IMR-90 (cell line): ENCODE data around the gene FADS1. TPM values are rescaled to one million over a fixed set of nuclear protein-coding genes. Genes with fewer than 3 reads are reported as not detected.

ENCODE experiments used
- ATAC-seq: fragments of 200-7000 bp; cut with Tn5 transposase; 2 replicates; pipeline ENCODE4 v1.9.1; 2020; ENCODE audit warnings: low read depth, mild to moderate bottlenecking, moderate library complexity
- BruUV-seq: library from RNA; stranded (reverse); fragments of 400-500 nt; replicated peaks from 2 replicates; lab custom pipeline; 2021; lab: Mats Ljungman, UMichigan
- CTCF ChIA-PET: fragments of 300-600 bp; formaldehyde crosslinking; extraction: SDS; loops from one replicate; lab custom pipeline; 2021; ENCODE audit warnings: antibody characterized with exemption; lab: Yijun Ruan, JAX
- POLR2A ChIA-PET: fragments of 300-600 bp; sonication (Branson Sonifier 250); formaldehyde crosslinking; loops from one replicate; lab custom pipeline; 2022; ENCODE audit warnings: antibody characterized with exemption; ENCODE audit not compliant: unreplicated experiment; lab: Charles Lee
- DNase-seq: peaks from one replicate; pipeline ENCODE4 v3.0.0; 2013
- H2AFZ ChIP-seq: replicated peaks from 2 replicates; pipeline ENCODE3; 2013; ENCODE audit warnings: low read length, mild to moderate bottlenecking; ENCODE audit not compliant: poor library complexity
- H2AK5ac ChIP-seq: 2 replicates; pipeline ENCODE4 v1.6.1; 2013; ENCODE audit warnings: low read depth, low read length, inconsistent platforms
- H2AK9ac ChIP-seq: replicated peaks from 2 replicates; pipeline ENCODE3; 2013; ENCODE audit warnings: mild to moderate bottlenecking, low read depth, low read length, moderate library complexity; ENCODE audit not compliant: poor library complexity
- H2BK120ac ChIP-seq: 2 replicates; pipeline ENCODE4 v1.6.1; 2013; ENCODE audit warnings: low read depth, low read length, inconsistent platforms
- H2BK15ac ChIP-seq: 3 replicates; pipeline ENCODE4 v1.6.1; 2013; ENCODE audit warnings: low read depth, low read length, inconsistent platforms
- H2BK20ac ChIP-seq: 2 replicates; pipeline ENCODE4 v1.6.1; 2013; ENCODE audit warnings: low read depth, mild to moderate bottlenecking, inconsistent platforms, low read length, moderate library complexity
- H2BK5ac ChIP-seq: 2 replicates; pipeline ENCODE4 v1.6.1; 2013; ENCODE audit warnings: mild to moderate bottlenecking, low read depth, low read length, inconsistent platforms; ENCODE audit not compliant: poor library complexity, severe bottlenecking
- H3K14ac ChIP-seq: replicated peaks from 2 replicates; pipeline ENCODE4 v1.6.1; 2013; ENCODE audit warnings: low read depth, low read length, inconsistent platforms
- H3K18ac ChIP-seq: 2 replicates; pipeline ENCODE4 v1.6.1; 2013; ENCODE audit warnings: low read depth, low read length, control low read depth
- H3K23ac ChIP-seq: 2 replicates; pipeline ENCODE4 v1.6.1; 2013; ENCODE audit warnings: low read depth, low read length, inconsistent platforms
- H3K27ac ChIP-seq: 2 replicates; pipeline ENCODE4 v1.5.1; 2013; ENCODE audit warnings: mild to moderate bottlenecking, control low read depth, low read length; ENCODE audit not compliant: insufficient read depth
- H3K27me3 ChIP-seq: 2 replicates; pipeline ENCODE4 v1.6.1; 2013; ENCODE audit warnings: low read length; ENCODE audit not compliant: control insufficient read depth, insufficient read depth
- H3K36me3 ChIP-seq: 2 replicates; pipeline ENCODE4 v1.6.1; 2013; ENCODE audit warnings: low read length, mixed read lengths; ENCODE audit not compliant: control insufficient read depth, insufficient read depth
- H3K4ac ChIP-seq: 2 replicates; pipeline ENCODE4 v1.6.1; 2013; ENCODE audit warnings: low read depth, low read length, inconsistent platforms
- H3K4me1 ChIP-seq: 2 replicates; pipeline ENCODE4 v1.6.1; 2013; ENCODE audit warnings: low read length, mixed read lengths; ENCODE audit not compliant: control insufficient read depth, insufficient read depth
- H3K4me2 ChIP-seq: 2 replicates; pipeline ENCODE4 v1.6.1; 2013; ENCODE audit warnings: low read depth, mild to moderate bottlenecking, control low read depth, low read length, moderate library complexity
- H3K4me3 ChIP-seq: 2 replicates; pipeline ENCODE4 v1.5.1; 2013; ENCODE audit warnings: low read depth, mild to moderate bottlenecking, control low read depth, low read length, moderate library complexity; ENCODE audit not compliant: insufficient read depth
- H3K56ac ChIP-seq: 2 replicates; pipeline ENCODE4 v1.6.1; 2013; ENCODE audit warnings: low read length, inconsistent platforms; ENCODE audit not compliant: insufficient read depth; ENCODE audit errors: extremely low read depth
- H3K79me1 ChIP-seq, 2 experiments: 2 replicates each; pipeline ENCODE4 v1.6.1; 2013; ENCODE audit warnings: low read length in 2 of 2, inconsistent platforms in 1 of 2, low read depth in 1 of 2
- H3K9ac ChIP-seq: 2 replicates; pipeline ENCODE4 v1.6.1; 2013; ENCODE audit warnings: low read depth, low read length, control low read depth
- H3K9me1 ChIP-seq: 2 replicates; pipeline ENCODE4 v1.6.1; 2013; ENCODE audit warnings: low read length, inconsistent platforms; ENCODE audit not compliant: insufficient read depth
- H3K9me3 ChIP-seq: 2 replicates; pipeline ENCODE4 v1.6.1; 2013; ENCODE audit warnings: low read length; ENCODE audit not compliant: control insufficient read depth, insufficient read depth
- H4K20me1 ChIP-seq: 2 replicates; pipeline ENCODE4 v1.6.1; 2013; ENCODE audit warnings: low read length, inconsistent platforms; ENCODE audit not compliant: insufficient read depth
- H4K5ac ChIP-seq: 2 replicates; pipeline ENCODE4 v1.6.1; 2013; ENCODE audit warnings: mild to moderate bottlenecking, low read depth, low read length, control low read depth
- H4K8ac ChIP-seq, 2 experiments: 2 replicates each; pipeline ENCODE4 v1.6.1; 2013; ENCODE audit warnings: low read depth in 2 of 2, low read length in 2 of 2, control low read depth in 1 of 2, inconsistent platforms in 1 of 2
- H4K91ac ChIP-seq: 2 replicates; pipeline ENCODE4 v1.6.1; 2013; ENCODE audit warnings: low read depth, low read length, inconsistent platforms; ENCODE audit not compliant: insufficient read depth
- CEBPB ChIP-seq: IDR thresholded peaks from 2 replicates; pipeline ENCODE4 v1.6.1; 2012; ENCODE audit warnings: low read depth, low read length, improper control_type of control experiment
- FOS ChIP-seq: fragments of 150-350 bp; IDR thresholded peaks from 2 replicates; pipeline ENCODE4 v1.6.1; 2016; ENCODE audit warnings: low read depth, low read length
- MAFK ChIP-seq: IDR thresholded peaks from 2 replicates; pipeline ENCODE4 v1.6.1; 2012; ENCODE audit warnings: low read depth, low read length, improper control_type of control experiment
- POLR2A ChIP-seq: IDR thresholded peaks from 2 replicates; pipeline ENCODE4 v1.6.1; 2012; ENCODE audit warnings: mild to moderate bottlenecking, low read depth, low read length
- SMC3 ChIP-seq: fragments of 150-350 bp; IDR thresholded peaks from 2 replicates; pipeline ENCODE4 v1.6.1; 2016; ENCODE audit warnings: low read depth, mild to moderate bottlenecking, antibody characterized with exemption, low read length, moderate library complexity
- WGBS, 2 experiments: methylation state at CpG; one replicate each; pipeline versions ENCODE4 v1.1.5 to v1.1.7; 2013; ENCODE audit warnings: missing lambda C conversion rate in 2 of 2; ENCODE audit not compliant: insufficient read length in 1 of 2; ENCODE audit errors: extremely low coverage in 2 of 2; 5-methylcytosine and 5-hydroxymethylcytosine counted together
- dilution Hi-C: fragments of 300-500 bp; cut with HindIII; formaldehyde crosslinking; loops from one replicate; pipeline ENCODE4 v1.14.3; 2018; ENCODE audit warnings: low sequenced_read_pairs; ENCODE audit not compliant: unreplicated experiment
- in situ Hi-C: fragments of 300-500 bp; cut with MboI; formaldehyde crosslinking; loops from 3 replicates; pipeline ENCODE4 v1.14.3; 2019; ENCODE audit warnings: low sequenced_read_pairs, inconsistent platforms, mixed read lengths
- intact Hi-C: fragments of 100-400 bp; cut with micrococcal nuclease; formaldehyde crosslinking; loops from 2 replicates; pipeline ENCODE4 v1.10.0; 2022
- polyA plus RNA-seq, 3 experiments: library from polyadenylated mRNA; depleted of rRNA; stranded (reverse); fragments of >200 nt; gene quantifications; 2 replicates each; pipeline ENCODE4 v1.2.3, GENCODE V29; 2012; ENCODE audit warnings: low replicate concordance in 1 of 3
- total RNA-seq: library from RNA; depleted of rRNA; stranded (reverse); fragments of >200 nt; gene quantifications from 2 replicates; pipeline ENCODE4 v1.2.3, GENCODE V29; 2012

The FADS1 gene
- total and polyA plus RNA-seq, 2 of the 4 experiments (the other 2 are of a cell fraction): 16.3 to 18.4 TPM

- Histone ChIP-seq H3K4me3 (no peak overlapping the region), H2AFZ (no peak overlapping the region), H2BK20ac (no peak overlapping the region), H3K56ac (no peak overlapping the region), H4K8ac (no peak overlapping the region), H2AK5ac (no peak overlapping the region; the same call in 1 of the 2 replicates), H2AK9ac (no peak overlapping the region), H4K20me1 (no peaks in the 10 kb centered on the region), H2BK5ac (no peak overlapping the region), H3K4me1 (peaks cover 10% of the 10 kb centered on the region), H3K9ac (no peak overlapping the region), H3K9me1 (no peaks in the 10 kb centered on the region), H2BK15ac (no peak overlapping the region), H3K4ac (no peak overlapping the region), H3K4me2 (no peak overlapping the region), H3K9me3 (no peaks in the 10 kb centered on the region), H4K91ac (no peak overlapping the region), H3K79me1 (no peaks in the 10 kb centered on the region), H2BK120ac (no peak overlapping the region), H3K27me3 (no peaks in the 10 kb centered on the region), H3K27ac (no peak overlapping the region), H3K23ac (no peak overlapping the region), H3K36me3 (no peaks in the 10 kb centered on the region), H4K5ac (no peak overlapping the region), H3K14ac (no peak overlapping the region), H3K18ac (no peak overlapping the region)
- no peak for DNase-seq
- BruUV-seq: no TSS peak
- ChIA-PET POLR2A (no interaction called here), CTCF (no interaction called here)
- dilution Hi-C loops: no loop called here
- intact Hi-C loops: no loop called here
- 85% methylated on average over 17 of the region's 18 CpGs; no CpG with 5 or more reads in 1 of the 2 experiments for WGBS, 2 experiments
- in situ Hi-C loops: no loop called here
- TF ChIP-seq CEBPB (no peak), MAFK (no peak), POLR2A (no peak), FOS (no peak), SMC3 (no peak)
- no peak for ATAC-seq
These were observed 43.0 kb downstream of the FADS1 start for GRCh38 chr11:61773809-61774208.
